Measurements from ENCODE around the gene B3GNT5.

Gene B3GNT5

GRCh38 chr3:183291497-183292031, 38.5 kb downstream of the B3GNT5 start:
- DNase-seq (ENCODE audit: low read depth in 2 of 2) = no peak

DNA sequence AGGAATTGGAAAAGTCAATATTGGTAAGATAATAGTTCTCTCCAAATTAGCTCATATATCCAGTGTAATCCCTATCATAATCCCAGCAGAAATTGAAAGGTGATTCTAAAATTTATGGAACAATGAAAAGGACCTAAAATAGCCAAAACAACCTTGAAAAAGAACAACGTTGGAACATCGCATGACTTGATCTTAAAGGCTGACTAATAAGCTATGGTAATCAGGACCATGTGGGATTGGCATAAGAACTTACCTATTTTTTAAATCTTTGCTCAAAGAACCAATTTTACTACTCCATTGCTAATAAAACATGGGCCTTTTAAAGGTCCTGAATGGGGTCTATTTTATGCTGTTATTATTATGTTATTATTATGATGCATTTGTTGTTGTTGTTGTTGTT, 40.9 kb downstream of the B3GNT5 start:
- DNase-seq (ENCODE audit: low read depth in 2 of 2) = no peak

DNA sequence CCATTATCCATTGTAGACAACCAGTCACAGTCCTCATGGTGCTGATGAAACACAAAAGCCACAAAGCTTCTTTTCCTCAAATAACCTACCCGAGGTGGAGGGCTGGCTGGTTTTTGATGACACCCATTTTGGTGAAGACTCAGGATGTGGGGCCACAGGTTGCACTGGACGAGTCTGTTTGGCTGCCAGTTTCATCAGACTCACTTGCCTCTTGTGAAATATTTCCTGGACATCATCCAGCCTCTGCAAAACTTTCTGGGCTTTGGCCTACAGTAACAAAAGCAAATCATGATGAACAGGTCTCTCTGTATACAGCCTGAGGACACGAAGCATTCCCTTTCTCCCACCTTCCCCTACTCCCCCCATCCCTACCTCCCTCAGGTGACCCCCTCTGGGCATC, 42.2 kb downstream of the B3GNT5 start:
- no peak for DNase-seq (ENCODE audit: low read depth in 2 of 2)

DNA sequence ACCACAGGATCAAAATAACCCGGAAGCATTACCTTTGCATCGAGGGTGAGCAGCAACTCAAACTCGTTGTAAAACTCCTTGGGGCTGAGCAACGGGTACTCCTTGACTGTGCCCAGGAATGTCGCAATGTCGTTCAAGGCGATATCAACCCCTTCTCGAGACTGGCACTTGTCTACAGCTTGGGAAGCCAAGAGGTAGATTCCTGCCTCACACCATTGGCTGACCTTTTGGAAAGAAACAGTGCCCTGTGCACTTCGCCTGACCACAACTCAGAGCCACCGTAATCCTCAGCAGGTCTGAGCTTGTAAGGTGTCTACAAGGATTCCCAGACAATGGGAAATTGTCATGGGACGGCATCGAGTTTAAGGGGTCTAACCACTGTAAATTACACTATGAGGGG, 43.9 kb downstream of the B3GNT5 start:
- DNase-seq (ENCODE audit: low read depth in 2 of 2) = no peak

GRCh38 chr3:183298701-183299153, 45.7 kb downstream of the B3GNT5 start:
- DNase-seq (ENCODE audit: low read depth in 2 of 2) = no peak

GRCh38 chr3:183299976-183300375, 46.9 kb downstream of the B3GNT5 start:
- no peak for DNase-seq (ENCODE audit: low read depth in 2 of 2)

DNA sequence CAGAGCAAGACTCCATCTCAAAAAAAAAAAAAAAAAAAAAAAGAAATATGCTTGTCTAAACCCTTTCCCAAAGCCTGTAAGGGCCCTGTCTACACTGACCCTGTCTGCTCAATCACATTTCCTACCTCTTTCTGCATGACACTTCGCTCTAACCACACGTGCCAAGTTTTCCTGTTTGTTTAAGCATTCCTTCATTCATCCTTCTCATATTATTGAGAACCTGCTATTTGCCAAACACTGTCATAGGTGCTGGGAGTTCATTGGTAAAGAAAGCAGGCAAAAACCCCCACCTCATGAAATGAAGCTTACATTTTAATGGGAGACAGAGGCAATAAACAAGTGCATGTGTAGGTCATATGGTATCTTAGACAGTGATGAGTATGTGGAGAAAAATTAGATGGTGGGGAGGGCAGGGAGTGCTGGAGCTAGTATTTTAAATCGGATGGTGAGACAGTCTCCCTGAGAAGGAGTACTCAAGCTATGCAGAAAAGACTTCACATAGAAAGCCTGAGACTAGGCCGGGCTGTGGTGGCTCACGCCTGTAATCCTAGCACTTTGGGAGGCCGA, 48.0 kb downstream of the B3GNT5 start:
- DNase-seq (ENCODE audit: low read depth in 2 of 2) = no peak

GRCh38 chr3:183301937-183302580, 49.0 kb downstream of the B3GNT5 start:
- DNase-seq (ENCODE audit: low read depth in 2 of 2) = no peak

GRCh38 chr3:183303690-183304089, 50.6 kb downstream of the B3GNT5 start:
- no peak for DNase-seq (ENCODE audit: low read depth in 2 of 2)

- peak in 1 of 2 experiments; percentile 35 for DNase-seq (ENCODE audit: low read depth in 2 of 2)
These were observed 54.0 kb downstream of the B3GNT5 start for GRCh38 chr3:183306798-183307671.

- DNase-seq (ENCODE audit: low read depth in 2 of 2) = no peak
These were observed 54.7 kb downstream of the B3GNT5 start for GRCh38 chr3:183307749-183308148.

DNA sequence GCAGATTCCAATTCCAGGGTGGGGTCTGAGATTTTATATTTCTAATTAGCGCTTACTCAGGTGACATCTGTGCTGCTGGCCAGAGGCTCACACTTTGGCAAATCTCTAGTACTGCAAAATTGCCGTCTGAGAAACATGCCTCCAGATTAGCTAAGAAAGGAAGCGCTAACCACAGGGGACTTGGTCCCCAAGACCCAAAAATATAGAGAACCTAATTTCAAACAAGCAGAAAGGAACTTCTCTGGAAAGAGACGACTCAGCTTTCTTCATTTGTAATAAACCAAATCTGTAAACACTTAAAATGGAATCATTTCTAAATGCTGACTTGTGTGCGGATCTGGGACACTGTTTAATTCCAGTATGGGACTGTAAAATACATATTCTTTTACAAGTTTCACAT, 55.7 kb downstream of the B3GNT5 start:
- no peak for DNase-seq (ENCODE audit: low read depth in 2 of 2)

- no peak for DNase-seq (ENCODE audit: low read depth in 2 of 2)
These were observed 56.2 kb downstream of the B3GNT5 start for GRCh38 chr3:183309276-183309675.

DNA sequence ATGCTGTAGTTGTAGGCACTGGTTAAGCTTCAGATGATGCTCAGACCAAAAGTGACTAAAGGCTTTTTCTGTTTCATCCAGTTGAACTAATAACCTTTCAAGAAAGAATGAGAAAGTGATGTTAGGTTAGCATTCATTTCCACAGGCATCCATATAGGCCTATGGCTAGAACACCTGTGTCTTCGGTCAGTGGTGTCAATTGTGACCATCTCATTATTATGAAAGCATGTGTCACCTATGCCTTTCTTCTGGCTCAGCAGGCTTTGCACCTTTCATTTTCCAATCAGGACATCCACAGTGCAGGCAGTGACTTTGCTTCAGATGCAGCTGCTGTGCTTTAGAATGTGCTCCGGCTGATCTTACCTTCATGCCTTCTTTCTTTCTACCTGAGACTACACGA, 57.9 kb downstream of the B3GNT5 start:
- DNase-seq (ENCODE audit: low read depth in 2 of 2) = no peak

GRCh38 chr3:183312433-183312832, 59.4 kb downstream of the B3GNT5 start:
- no peak for DNase-seq (ENCODE audit: low read depth in 2 of 2)

GRCh38 chr3:183313351-183313750, 60.3 kb downstream of the B3GNT5 start:
- no peak for DNase-seq (ENCODE audit: low read depth in 2 of 2)

- no peak for DNase-seq (ENCODE audit: low read depth in 2 of 2)
These were observed 60.7 kb downstream of the B3GNT5 start for GRCh38 chr3:183313764-183314163.

- DNase-seq (ENCODE audit: low read depth in 2 of 2) = no peak
These were observed 62.7 kb downstream of the B3GNT5 start for GRCh38 chr3:183315739-183316138.

DNA sequence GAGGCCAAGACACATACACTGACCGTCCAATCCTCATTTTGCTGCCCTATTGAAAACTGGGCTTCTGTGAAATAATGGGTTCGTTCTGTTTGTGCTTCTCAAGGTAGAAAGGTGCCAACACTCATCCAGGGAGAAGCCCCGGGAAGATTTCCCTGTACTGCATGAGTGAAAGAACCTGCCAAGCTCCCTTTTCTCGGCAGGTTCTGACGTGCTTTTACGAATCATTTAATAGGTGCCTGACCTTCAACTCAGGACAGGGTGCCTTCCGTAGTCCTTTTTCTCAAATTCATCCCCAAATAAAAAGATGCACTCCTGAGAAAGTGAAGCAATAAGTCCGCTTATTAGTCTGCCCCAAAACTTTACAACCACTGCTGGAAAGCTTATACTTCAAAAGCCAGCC, 64.2 kb downstream of the B3GNT5 start:
- no peak for DNase-seq (ENCODE audit: low read depth in 2 of 2)

- DNase-seq (ENCODE audit: low read depth in 2 of 2) = no peak
These were observed 65.1 kb downstream of the B3GNT5 start for GRCh38 chr3:183317886-183318865.

GRCh38 chr3:183318877-183319276, 65.8 kb downstream of the B3GNT5 start:
- DNase-seq (ENCODE audit: low read depth in 2 of 2) = no peak
